Psoas muscle (tissue), 8 donors: Measurements from ENCODE around the gene PLB1. TPM values are rescaled to one million over a fixed set of nuclear protein-coding genes. Genes with fewer than 3 reads are reported as not detected.

Experiments
- ATAC-seq, 4 donors: fragments of 200-7000 bp; cut with Tn5 transposase; one replicate each; pipeline ENCODE4 v1.9.1; 2020; ENCODE audit warnings: moderate library complexity in 3 of 4, mild to moderate bottlenecking in 2 of 4
- DNase-seq, 2 donors: peaks; one replicate each; pipeline ENCODE4 v3.0.0-alpha.2; 2020
- H3K27ac ChIP-seq: fragments of 200-600 bp; one replicate; pipeline ENCODE4 v1.8.0; 2022
- H3K27me3 ChIP-seq, 3 donors: fragments of 200-600 bp in 1 of 3; one replicate each; pipeline versions ENCODE4 v1.6.1 to v1.8.0; 2013 to 2022; ENCODE audit warnings: low read length in 2 of 3, mild to moderate bottlenecking in 2 of 3, moderate library complexity in 1 of 3; ENCODE audit not compliant: insufficient read depth in 3 of 3
- H3K36me3 ChIP-seq, 2 donors: fragments of 200-600 bp in 1 of 2; one replicate each; pipeline versions ENCODE4 v1.6.1 to v1.8.0; 2013 to 2022; ENCODE audit warnings: low read depth in 1 of 2, mild to moderate bottlenecking in 1 of 2, moderate library complexity in 1 of 2; ENCODE audit not compliant: insufficient read depth in 1 of 2
- H3K4me1 ChIP-seq: fragments of 200-600 bp; one replicate; pipeline ENCODE4 v1.8.0; 2022
- H3K4me3 ChIP-seq: fragments of 200-600 bp; one replicate; pipeline ENCODE4 v1.8.0; 2022; ENCODE audit warnings: mild to moderate bottlenecking
- H3K9me3 ChIP-seq: fragments of 200-600 bp; one replicate; pipeline ENCODE4 v1.8.0; 2022
- CTCF ChIP-seq: fragments of 200-600 bp; IDR thresholded peaks from one replicate; pipeline ENCODE4 v1.8.0; 2022; ENCODE audit warnings: antibody characterized with exemption
- WGBS, 3 donors: extraction: QIAGEN DNeasy Blood & Tissue Kit; methylation state at CpG; one replicate each; pipeline versions ENCODE4 v1.1.6 to v1.1.7; 2013; 5-methylcytosine and 5-hydroxymethylcytosine counted together
- intact Hi-C, 2 donors: fragments of 100-400 bp; cut with DNase I; formaldehyde crosslinking; loops; one replicate each; pipeline versions ENCODE4 v1.11.0 to v1.14.2; 2022
- polyA plus RNA-seq, 3 donors: library from polyadenylated mRNA; stranded (reverse); fragments of 200-250 nt; gene quantifications; one replicate each; pipeline ENCODE4 v1.2.3, GENCODE V29; 2013
- total RNA-seq, 4 donors: library from RNA; stranded (reverse); fragmentation: NEBNext Ultra II Directional in 2 of 4; extraction: Animal tissue kit (Norgen Biotek cat#: 25700) in 2 of 4; gene quantifications; one replicate each; pipeline versions ENCODE4 v1.2.1 to v1.2.4, GENCODE V29; 2021 to 2023
- donor health status: healthy with polysubstance abuse.
- donor health status: DM: no; HTN: no; CAD: no; lungs with moderate emphysema.
- donor health status: Bipolar disorder and iron deficiency.
- donor health status: healthy.
- donor health status: DM: yes; HTN: yes; CAD: no.
- donor health status: DM: no; HTN: no; CAD: no.
- donor health status: DM: no; HTN: no; CAD: no.
- donor health status: DM: yes; HTN: yes; CAD: no.

Gene PLB1
- total and polyA plus RNA-seq, 7 donors: 0.63 to 4.9 (median 1.7) TPM

GRCh38 chr2:28674062-28674712, 178.3 kb downstream of the PLB1 start:
- H3K27ac ChIP-seq: no peak overlapping the region

GRCh38 chr2:28674713-28675068, 178.8 kb downstream of the PLB1 start:
- Histone ChIP-seq H3K27ac (no peak overlapping the region), H3K4me1 (peaks cover 15% of the 10 kb centered on the region)

More at GRCh38 chr2:28674062-28674712, 178.3 kb downstream of the PLB1 start:
- Histone ChIP-seq H3K9me3 (no peaks in the 10 kb centered on the region), H3K4me1 (peaks cover 15% of the 10 kb centered on the region), H3K27me3 (no peaks in the 10 kb centered on the region), H3K4me3 (no peak overlapping the region), H3K36me3 (no peaks in the 10 kb centered on the region)
- 84 to 93% (median 84%) methylated on average over 3 of the region's 3 CpGs for whole genome bisulfite sequencing, 3 donors
- no peak for TF ChIP-seq CTCF
- ATAC-seq (no peak), DNase-seq (no peak)
- intact Hi-C loops: no loop called here

GRCh38 chr2:28676152-28676835, 180.4 kb downstream of the PLB1 start:
- 83 to 95% (median 88%) methylated on average over 5 of the region's 5 CpGs for WGBS, 3 donors
- Histone ChIP-seq H3K4me3 (no peak overlapping the region), H3K27me3 (no peaks in the 10 kb centered on the region), H3K27ac (no peak overlapping the region), H3K4me1 (peaks cover 15% of the 10 kb centered on the region), H3K36me3 (no peaks in the 10 kb centered on the region), H3K9me3 (no peaks in the 10 kb centered on the region)
- intact Hi-C loops: no loop called here
- ATAC-seq: no peak
- no peak for TF ChIP-seq CTCF
- no peak for DNase-seq

More at GRCh38 chr2:28674713-28675068, 178.8 kb downstream of the PLB1 start:
- Histone ChIP-seq H3K4me3 (no peak overlapping the region), H3K9me3 (no peaks in the 10 kb centered on the region), H3K27me3 (no peaks in the 10 kb centered on the region), H3K36me3 (no peaks in the 10 kb centered on the region)
- 56 to 65% (median 63%) methylated on average over 1 of the region's 1 CpG for WGBS, 3 donors
- no peak for DNase-seq
- intact Hi-C loops: no loop called here
- peak in 1 of 4 donors; percentile 13 for ATAC-seq
- TF ChIP-seq CTCF: no peak

- no peak overlapping the region for H3K4me3 ChIP-seq
- peak; percentile 27 to 62 for DNase-seq
- no peaks in the 10 kb centered on the region for H3K36me3 ChIP-seq
- peak overlapping the region; percentile 65 for H3K27ac ChIP-seq
- H3K9me3 ChIP-seq: no peaks in the 10 kb centered on the region
- ATAC-seq: peak; percentile 50 to 73 (median 60)
- no peak for TF ChIP-seq CTCF
- 22 to 27% (median 25%) methylated on average over 11 of the region's 11 CpGs for WGBS, 3 donors
- intact Hi-C loops: no loop called here
- H3K4me1 ChIP-seq: peaks cover 15% of the 10 kb centered on the region
- H3K27me3 ChIP-seq: no peaks in the 10 kb centered on the region
These were observed 182.5 kb downstream of the PLB1 start for GRCh38 chr2:28678175-28678855.
